Measurements from ENCODE around the gene LDLRAD1.

Gene LDLRAD1

DNA sequence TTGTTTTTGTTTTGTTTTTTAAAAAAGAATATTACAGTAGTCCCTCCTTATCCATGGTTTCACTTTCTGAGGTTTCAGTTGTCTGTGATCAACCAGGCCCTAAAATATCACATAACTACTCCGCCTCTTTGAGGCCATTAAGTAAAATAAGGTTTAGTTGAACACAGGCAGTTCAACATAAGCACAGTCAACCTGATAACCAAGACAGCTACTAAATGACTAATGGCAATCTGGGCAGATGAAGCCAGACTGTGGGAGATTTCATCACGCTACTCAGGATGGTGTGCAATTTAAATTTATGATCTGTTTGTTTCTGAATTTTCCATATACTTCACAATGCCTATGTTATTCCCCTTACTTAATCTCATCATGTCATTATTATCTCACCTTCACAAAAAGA lies 30.1 kb downstream of the LDLRAD1 start:
- H3K4me3 ChIP-seq (ENCODE audit: low read depth, low read length): no peak overlapping the region
- TF ChIP-seq, protein P1, sequence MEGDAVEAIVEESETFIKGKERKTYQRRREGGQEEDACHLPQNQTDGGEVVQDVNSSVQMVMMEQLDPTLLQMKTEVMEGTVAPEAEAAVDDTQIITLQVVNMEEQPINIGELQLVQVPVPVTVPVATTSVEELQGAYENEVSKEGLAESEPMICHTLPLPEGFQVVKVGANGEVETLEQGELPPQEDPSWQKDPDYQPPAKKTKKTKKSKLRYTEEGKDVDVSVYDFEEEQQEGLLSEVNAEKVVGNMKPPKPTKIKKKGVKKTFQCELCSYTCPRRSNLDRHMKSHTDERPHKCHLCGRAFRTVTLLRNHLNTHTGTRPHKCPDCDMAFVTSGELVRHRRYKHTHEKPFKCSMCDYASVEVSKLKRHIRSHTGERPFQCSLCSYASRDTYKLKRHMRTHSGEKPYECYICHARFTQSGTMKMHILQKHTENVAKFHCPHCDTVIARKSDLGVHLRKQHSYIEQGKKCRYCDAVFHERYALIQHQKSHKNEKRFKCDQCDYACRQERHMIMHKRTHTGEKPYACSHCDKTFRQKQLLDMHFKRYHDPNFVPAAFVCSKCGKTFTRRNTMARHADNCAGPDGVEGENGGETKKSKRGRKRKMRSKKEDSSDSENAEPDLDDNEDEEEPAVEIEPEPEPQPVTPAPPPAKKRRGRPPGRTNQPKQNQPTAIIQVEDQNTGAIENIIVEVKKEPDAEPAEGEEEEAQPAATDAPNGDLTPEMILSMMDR (IDR thresholded peaks at IDR 0.05; ENCODE audit: borderline replicate concordance, insufficient read depth, low read depth, low read length): no peak

DNA sequence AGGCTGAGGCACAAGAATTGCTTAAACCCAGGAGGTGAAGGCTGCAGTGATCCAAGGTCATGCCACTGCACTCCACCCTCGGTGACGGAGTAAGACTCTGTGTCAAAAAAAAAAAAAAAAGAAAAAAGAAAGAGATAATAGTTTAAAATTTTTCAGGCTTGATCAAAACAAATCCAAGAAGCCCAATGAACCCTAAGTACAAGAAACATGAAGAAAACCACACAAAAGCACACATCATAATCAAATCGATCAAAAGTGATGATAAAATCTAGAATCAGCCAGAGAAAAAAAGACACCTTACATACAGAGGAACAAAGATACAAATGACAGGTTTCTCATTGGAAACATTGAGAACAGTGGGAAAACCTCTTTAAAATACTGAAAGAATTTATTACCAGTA lies 31.5 kb downstream of the LDLRAD1 start:
- no peak overlapping the region for H3K4me3 ChIP-seq (ENCODE audit: low read depth, low read length)
- TF ChIP-seq, protein P1 (IDR thresholded peaks at IDR 0.05; ENCODE audit: borderline replicate concordance, insufficient read depth, low read depth, low read length): no peak

DNA sequence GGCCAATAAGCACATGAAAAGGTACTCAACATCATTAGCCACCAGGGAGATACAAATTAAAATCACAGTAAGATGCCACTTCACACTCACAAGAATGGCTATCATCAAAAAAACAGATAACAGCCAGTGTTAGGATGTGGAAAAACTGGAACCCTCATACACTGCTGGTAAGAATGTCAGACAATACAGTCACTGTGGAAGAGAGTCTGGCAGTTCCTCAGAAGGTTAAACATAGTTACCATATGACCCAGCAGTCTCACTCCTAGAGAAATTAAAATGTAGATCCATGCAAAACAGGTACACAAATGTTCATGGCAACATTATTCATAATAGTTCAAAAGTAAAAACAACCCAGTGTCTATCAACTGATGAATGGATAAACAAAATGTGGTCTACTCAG lies 33.3 kb downstream of the LDLRAD1 start:
- TF ChIP-seq, protein P1 (IDR thresholded peaks at IDR 0.05; ENCODE audit: borderline replicate concordance, insufficient read depth, low read depth, low read length): no peak
- H3K4me3 ChIP-seq (ENCODE audit: low read depth, low read length): no peak overlapping the region

DNA sequence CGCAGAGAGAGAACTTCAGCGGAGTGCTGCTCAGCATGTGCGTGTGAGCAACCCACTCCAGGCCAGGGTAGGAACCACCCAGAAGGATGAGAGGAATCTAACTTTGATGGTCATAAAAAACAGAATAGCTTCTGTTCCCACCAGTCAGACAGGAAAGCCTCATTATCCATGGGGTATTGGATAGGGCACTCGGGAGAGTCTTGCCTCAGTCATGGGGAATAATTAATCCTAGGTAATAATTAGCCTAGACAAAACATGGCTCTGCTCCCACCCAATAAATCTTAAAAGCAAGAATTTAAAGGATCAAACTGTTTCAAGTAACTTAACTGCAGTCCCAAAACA lies 35.3 kb downstream of the LDLRAD1 start:
- TF ChIP-seq, protein P1 (IDR thresholded peaks at IDR 0.05; ENCODE audit: borderline replicate concordance, insufficient read depth, low read depth, low read length): no peak
- H3K4me3 ChIP-seq (ENCODE audit: low read depth, low read length): no peak overlapping the region

DNA sequence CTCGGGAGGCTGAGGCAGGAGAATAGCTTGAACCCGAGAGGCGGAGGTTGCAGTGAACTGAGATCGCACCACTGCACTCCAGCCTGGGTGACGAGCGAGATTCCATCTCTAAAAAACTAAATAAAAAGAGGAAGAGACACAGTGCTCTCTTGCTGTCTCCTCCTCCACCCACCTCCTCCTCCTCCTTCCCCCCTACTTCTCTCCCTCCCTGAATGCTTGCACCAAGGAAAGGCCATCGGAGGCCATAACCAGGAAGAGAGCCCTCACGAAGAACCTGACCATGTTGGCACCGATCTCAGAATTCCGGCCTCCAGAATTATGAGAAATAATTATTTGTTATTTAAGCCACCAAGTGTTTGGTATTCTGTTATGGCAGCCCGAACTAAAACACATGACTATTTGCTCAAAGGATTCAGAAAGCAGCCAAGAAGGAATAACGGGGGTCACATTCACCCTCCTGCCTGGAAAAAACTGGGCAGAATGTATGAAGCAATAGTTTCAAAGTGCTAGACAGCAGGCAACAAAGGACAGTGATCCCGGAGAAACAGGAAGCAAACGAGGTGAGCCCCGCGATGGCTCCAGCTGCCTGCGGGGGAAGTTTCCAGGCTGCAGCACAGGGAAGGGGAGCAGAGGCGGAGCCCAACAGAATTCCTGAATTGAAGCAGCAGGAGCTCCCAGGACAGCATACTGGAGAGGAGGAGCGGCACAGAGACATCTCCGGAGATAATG lies 35.8 kb downstream of the LDLRAD1 start:
- TF ChIP-seq, protein P1 (IDR thresholded peaks at IDR 0.05; ENCODE audit: borderline replicate concordance, insufficient read depth, low read depth, low read length): no peak
- no peak overlapping the region for H3K4me3 ChIP-seq (ENCODE audit: low read depth, low read length)

DNA sequence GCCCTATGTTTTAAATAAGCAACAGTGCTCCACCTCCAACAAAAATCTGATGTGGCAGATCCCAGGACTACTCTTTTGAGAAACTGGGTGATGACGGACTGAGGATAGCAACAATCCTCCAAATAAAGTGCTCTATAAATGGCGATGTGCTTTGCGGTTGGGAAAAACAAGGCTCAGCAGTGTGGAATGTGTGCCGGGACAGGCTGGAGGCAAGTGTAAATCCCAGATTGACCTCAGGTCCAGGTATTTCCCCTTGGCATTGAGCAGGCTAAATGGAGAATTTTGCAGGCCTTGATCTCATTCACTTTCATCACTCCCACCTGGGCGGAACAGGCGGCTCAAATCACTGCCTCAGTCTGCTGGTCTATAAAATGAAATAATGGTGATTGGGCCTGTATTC lies 36.8 kb downstream of the LDLRAD1 start:
- TF ChIP-seq, protein P1 (IDR thresholded peaks at IDR 0.05; ENCODE audit: borderline replicate concordance, insufficient read depth, low read depth, low read length): no peak
- H3K4me3 ChIP-seq (ENCODE audit: low read depth, low read length): no peak overlapping the region

DNA sequence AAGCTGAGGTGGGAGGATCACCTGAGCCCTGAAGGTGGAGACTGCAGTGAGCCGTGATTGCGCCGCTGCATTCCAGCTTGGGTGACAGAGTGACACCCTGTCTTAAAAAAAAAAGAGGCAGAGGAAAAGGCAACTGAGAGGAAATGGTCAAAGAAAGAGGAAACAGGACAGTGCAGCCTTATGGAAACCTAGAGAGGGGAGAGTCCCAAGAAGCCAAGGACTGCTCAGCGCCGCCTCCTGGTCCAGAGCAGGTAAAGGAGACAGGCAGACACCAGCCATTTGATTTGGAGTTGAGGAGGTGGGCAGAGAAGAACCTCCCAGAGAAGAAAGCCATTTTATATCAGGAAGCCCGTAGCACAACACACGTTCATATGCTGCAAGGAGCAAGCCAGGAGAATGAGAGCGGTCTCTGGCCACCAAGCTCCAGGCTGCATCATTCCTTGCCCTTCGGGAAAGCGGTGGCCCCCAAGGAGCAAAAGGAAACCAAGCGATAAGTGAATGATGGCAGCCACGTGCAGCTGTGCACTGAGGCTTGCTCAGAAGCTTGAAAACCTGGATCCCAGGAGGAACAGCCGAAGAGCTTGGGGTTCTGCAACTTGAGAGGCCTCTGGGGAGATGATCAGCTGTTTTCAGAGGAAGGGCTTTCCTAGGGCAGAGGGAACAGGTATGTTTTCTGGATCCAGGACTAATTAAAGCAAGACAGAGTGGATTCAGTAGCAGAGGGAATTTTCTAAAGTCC lies 38.1 kb downstream of the LDLRAD1 start:
- no peak overlapping the region for H3K4me3 ChIP-seq (ENCODE audit: low read depth, low read length)
- TF ChIP-seq, protein P1 (IDR thresholded peaks at IDR 0.05; ENCODE audit: borderline replicate concordance, insufficient read depth, low read depth, low read length): no peak

Measured in GM12875 (cell line).